Stimulated activated CD8-positive, alpha-beta memory T cell treated with anti-CD3 and anti-CD28 coated beads, Interleukin-4, amount 100 ng/mL, for 48 hours (primary cell): Measurements from ENCODE around the gene EVA1C.
"Not testable (repeated sequence)": the region's sequence is repeated elsewhere in the genome, so short reads cannot be mapped to it uniquely, and the experiment has no call there.

ENCODE experiments used
- DNase-seq: peaks from one replicate; pipeline ENCODE4 v3.0.0-alpha.2; 2020

EVA1C gene

DNA sequence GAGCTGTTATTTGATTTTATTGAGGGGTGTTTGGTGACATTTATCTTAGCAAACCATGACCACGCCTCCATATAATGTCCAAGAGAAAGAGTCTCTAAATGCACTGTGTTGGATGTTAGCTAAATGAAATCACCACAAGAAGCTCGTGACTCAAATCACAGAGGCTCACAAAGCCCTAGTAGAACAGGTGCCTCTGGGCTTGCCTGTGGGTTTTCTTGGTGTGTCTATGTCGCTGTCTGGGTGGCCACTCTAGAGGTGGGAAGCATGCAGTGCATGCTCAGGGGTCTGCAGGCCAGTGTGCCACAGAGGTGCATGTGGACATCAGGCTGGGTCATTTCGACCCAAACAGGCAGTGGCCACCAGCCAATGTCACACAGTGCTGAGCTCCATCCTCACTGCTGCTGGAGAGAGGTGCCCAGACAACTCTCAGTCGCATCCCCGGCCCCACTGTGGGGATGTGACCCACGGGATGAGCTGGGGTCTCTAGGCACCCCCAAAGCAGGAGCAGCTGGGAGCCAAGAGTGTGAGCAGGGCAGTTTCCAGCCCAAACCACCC is 94.0 kb downstream of the EVA1C start:
- not testable (repeated sequence) for DNase-seq

DNA sequence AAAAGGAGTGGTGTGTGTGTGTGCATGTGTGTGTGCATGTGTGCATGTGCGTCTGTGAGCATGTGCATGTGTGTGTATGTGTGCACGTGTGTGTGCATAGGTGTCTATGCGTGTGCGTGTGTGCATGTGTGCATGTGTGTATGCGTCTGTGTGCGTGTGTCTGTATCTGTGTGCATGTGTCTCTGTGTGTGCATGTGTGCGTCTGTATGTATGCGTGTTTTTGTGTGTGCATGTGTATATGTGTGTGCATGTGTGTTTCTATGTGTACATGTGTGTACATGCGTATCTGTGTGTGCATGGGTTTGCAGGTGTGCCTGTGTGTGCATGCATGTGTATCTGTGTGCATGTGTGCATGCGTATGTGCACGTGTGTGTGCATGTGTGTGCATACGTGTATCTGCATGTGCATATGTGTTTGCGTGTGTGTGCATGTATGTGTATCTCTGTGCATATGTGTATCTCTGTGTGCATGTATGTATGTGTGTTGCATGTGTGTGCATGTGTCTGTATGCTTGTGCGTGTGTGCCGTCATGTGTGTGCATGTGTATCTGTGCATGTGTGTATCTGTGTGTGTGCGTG is 94.9 kb downstream of the EVA1C start:
- no peak for DNase-seq

DNA sequence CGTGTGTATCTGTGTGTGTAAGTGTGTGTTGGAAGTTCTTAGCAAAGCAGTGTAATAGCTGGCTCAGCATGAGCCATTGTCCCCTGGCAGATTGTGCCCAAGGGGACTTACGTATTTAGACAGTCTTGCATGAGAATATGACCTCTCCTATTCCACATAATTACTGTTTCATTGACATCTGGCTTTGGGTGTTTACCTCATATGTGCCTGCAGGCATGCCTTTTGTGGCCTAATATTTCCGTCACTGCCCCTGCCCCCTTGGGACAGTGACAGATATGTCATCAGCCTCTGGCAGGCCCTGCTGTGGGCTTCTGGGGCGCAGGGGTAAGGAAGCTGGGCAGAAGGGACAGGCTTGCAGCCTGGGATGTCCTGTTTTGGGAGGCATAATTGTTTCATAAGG is 95.5 kb downstream of the EVA1C start:
- DNase-seq: not testable (repeated sequence)

DNA sequence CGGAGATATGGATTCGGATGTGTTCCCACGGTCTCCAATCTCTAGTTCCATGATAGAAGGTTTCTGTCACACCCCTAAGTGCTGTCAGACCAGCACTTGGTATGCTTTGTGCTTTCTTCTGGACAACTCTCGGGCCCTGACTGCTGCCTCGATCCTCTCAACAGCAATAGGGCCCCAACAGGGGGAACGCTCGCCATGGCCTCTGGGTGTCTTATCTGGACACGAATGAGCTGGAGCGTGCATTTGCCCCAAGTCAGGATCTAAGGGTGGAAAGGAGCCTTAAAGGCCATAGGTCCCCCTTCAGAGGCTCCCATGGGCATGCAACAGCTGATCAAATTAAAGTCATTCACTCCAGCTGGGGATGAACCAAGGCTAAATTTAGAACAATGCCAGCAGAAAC is 96.1 kb downstream of the EVA1C start:
- no peak for DNase-seq

DNA sequence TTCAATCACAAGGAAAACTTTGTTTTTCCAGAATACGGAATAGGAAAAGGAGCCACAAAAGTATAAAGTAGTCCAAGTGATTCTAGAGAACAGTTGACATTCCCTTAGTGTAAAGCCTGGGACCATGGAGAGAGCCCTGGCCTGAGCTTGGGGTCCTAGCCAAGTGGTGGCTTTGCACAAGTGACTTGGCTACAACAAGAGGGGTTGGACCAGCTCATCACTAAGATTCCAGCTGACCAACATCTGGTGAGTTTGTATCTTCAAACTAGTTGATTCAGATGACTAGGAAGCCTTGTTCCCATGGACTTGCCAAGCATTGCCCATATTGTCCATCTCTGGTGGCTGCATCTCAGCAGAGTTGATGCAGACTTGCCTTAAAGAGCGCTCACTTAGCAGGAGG is 96.5 kb downstream of the EVA1C start:
- DNase-seq: not testable (repeated sequence)

DNA sequence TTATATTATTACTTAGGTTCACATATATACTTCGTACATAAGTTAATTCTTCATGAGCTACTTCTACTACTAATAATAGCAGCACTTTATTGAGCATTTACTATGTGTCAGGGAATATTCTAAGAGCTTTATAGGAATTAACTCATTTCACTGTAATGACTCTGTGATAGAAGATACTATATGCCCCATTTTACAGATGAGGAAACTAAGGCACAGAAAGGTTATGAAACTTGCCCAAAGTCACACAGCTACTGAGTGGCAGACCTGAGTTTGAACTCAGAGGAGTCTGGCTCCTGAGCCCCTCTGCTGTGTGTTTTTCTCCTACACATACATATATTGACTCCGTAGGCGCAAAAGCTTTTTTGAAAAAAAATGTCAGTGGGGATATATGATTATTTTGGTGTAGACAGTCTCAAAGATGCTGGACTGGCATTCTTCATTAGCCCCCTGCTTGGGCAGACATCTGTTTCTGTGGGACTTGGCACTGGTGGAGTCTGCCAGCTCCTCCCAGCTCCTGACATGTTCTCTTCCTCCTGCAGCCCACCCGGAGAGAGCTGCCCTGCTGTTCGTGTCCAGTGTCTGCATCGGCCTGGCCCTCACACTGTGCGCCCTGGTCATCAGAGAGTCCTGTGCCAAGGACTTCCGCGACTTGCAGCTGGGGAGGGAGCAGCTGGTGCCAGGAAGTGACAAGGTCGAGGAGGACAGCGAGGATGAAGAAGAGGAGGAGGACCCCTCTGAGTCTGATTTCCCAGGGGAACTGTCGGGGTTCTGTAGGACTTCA is 102.0 kb downstream of the EVA1C start:
- no peak for DNase-seq

DNA sequence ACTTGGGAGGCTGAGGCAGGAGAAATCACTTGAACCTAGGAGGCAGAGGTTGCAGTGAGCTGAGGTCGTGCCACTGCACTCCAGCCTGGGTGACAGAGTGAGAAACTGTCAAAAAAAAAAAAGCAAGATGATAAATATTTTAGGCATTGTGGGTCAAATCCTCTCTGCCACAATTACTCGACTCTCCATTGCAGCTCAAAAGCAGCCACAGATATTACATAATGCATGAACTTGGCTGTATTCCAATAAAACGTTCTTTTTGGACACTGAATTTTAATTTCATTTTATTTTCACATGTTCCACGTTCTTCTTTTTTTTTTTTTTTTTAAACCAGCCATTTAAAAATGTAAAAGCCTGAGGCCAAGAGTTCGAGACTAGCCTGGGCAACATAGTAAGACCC is 103.4 kb downstream of the EVA1C start:
- no peak for DNase-seq

DNA sequence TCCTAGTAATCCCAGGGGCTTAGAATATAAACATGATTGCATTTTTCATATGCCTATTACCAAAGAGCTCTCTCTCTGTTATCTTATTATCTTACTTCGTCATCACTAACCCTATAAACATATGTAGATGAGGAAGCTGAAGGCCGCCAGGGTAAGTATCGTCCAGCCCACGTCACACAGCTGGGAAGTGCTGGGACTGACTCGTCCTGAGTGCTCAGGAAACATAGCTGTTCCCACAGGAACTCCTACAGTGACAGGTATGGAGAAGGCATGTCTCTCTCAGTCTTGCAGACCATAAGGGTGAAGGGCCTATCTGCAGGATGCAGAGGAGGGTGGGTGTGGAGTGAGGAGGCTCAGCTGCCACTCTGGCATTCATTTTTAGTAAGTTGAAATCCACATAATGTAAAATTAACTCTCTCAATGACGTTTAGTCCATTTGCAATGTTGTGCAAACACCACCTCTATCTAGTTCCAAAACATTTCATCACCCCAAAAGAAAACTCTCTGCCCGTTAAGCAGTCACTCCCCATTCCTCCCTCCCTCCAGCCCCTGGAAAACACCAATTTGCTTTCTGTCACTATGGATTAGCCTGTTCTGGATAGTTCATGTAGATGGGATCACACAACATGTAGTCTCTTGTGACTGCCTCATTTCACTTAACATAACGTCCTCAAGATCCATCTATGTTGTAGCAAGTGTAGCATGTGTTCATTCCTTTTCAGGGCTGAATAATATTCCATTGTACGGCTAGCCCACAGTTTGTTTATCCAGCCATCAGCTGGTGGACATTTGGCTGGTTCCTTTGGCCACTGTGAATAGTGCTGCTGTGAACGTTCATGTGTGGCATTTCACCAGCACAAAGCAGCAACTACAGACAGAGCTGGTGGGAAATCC is 104.5 kb downstream of the EVA1C start:
- DNase-seq: no peak

DNA sequence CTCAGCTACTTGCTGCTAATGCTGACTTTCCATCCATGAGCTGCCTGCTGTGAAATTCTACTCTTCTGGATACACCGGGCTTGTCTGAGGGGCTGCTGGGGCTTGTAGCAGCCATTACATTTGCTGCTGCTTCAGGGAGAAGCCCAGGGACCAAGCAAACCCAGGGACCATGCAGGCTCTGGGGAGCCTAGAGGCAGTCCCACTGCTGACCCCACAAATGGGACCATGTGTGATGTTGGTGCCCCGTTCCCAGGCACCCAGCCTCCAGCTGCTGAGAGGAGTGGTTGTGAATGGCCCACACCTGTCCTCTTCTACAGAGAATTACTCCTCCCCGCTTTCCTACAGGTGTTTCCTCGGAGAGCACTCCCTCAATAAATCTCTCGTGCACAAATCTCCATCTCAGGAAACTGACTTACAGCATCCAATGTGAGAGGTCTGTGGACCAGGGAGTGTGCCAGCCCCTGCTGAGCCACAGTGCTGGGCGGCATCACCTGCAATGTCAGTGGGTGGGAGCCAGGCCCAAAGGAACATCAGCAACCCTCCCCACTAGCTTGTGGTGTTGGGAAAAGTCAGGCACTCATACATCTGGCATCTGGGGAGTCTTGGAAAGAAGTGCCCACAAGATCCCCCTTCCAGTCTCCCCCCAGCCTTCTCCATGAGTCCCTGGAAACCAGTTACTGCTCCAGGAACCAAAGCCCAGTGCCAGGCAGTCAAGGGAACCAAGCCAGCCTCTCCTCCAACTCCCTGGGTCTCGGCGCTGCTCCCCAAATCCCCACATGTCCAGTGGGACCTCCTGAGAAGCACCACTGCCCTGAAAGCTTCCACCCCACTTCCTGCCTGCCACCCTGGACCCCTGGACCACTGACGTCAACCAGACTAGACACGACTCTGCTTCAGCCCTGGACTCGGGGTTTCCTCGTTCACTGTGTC is 107.7 kb downstream of the EVA1C start:
- DNase-seq: no peak

DNA sequence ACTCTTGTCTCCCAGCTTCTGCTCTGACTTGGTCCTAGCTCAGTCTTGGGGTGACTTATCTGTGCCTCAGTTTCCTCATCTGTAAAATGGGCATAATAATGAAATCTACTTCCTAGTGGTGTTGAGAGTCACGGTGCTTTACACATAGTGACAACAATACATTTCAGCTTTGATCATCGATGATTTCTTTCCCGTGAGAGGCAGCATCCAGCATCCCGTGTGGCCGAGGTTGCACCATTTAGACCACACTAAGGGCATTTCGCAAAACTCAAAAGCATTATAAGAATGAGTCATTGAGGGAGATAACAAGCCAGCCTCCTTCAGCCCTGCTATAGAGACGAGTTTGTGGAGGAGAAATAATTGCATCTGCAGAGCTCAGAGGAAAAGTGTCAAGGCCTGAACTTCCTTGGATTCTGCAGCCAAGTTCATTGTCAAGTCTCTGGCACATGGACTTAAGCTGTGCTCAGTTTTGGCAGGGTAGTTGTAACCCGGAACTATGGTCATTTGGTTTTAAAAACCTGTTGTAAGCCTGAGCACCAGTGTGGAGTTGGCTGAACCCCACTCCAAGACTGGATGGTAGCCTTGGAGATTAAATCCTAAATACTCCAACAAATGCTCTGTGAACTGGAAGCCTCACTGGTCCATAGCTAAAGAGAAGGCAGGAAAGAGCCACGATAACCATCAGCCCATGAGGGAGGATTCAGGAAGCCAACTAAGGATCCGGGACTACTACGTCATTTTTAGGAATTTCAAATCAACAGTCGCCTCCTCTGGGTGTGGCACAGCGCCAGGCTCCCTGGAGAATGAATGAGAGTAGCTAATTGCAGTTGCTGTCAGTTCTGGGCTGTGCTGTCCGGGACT is 108.6 kb downstream of the EVA1C start:
- DNase-seq: no peak

DNA sequence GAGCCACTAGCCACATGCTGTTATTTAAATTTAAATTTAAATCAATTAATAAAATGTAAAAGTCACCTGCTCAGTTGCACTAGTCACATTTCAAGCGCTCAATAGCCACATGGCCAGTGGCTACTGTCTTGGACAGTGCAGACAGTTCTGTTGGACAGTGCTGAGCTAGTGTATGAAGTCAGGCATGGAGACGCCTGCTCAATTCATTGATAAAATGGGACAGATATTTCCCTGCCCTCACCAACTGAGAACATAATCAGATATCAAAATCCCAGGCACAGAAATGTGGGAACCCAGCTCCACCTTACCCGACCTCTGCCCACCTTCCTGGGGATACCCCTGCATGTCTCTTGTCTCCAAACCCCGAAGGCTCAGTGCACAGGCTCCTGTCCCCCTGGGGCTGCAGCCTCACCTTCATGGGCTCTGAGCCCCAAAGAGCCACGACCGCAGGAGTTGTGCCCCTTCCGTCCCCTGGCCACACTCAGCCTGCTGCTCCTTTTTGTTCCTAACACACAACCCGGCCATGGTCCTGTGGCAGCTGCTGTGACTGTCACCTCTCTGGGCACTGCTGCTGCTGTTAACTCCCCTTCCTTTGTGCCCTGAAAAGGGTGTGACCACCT is 109.3 kb downstream of the EVA1C start:
- no peak for DNase-seq

DNA sequence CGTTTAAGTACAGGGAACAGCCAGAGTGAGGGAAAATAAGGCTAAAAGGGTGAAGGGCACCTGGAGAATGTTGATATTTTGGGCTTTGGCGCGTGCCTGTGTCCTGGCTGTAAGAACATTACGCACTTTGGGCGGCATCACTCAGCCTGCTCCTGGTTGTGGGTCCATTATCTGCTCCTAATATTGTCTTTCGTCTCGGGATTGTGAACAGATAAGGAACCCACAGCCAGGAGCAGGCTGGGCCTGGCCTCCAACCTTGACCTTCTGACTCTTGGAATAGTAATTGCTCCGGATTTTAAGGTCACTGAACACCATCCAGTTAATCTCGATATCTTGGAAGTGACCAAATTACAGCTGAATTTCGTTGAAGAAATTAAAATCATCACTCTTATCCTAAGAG is 111.0 kb downstream of the EVA1C start:
- DNase-seq: no peak

DNA sequence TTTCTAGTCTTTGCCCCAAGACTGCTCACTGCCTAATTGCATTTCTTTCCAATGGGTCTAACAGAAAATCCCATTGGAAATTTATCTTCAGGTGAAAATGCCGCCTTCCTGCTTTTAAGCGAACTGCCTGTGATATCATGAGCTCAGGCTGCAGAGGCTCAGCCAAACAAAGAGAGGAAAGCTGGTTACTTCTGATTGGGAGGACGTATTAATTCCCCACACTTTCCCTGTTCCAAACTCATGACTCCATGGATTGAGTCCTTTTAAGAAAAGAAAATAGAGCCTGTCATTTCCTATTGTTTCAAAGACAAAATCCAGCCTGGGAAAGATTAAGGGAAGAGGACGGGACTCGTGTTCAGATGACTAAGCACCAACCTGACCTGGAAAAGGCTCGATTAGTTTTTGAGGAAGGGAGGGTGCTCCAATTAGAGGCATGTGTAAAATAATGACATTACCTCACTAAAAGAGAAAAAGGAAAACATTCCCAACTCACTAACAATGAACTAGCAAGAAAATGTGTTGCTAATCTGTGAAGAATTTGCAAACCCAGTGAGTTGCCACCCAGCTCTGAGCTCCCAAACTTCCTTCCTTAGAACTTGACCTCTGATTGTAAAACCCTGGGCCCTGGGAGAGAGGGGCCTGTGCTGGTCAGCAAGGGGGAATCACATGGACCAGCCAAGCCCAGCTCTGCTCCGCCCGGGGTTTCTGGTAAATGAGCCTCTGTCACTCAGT is 111.6 kb downstream of the EVA1C start:
- DNase-seq: no peak

DNA sequence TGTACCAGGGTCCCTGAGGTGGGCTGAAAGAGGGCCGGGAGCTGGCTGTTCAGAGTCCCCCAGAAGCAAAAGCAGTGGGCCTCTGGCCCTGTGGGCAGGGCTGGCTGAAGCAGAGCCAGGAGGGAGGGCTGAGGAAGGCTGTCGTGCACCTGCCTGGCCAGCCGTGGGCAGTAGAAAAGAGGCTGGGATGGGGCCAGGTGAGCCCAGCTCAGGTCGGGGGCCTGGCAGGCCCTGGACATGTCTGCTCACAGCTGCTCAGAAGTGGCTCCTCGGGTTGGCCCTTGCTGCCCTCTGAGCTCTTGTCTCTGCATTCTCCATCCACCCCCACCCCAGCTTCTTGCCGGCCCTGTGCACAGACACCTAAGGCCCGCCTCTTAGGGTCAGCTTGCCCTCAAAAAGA is 112.8 kb downstream of the EVA1C start:
- no peak for DNase-seq

DNA sequence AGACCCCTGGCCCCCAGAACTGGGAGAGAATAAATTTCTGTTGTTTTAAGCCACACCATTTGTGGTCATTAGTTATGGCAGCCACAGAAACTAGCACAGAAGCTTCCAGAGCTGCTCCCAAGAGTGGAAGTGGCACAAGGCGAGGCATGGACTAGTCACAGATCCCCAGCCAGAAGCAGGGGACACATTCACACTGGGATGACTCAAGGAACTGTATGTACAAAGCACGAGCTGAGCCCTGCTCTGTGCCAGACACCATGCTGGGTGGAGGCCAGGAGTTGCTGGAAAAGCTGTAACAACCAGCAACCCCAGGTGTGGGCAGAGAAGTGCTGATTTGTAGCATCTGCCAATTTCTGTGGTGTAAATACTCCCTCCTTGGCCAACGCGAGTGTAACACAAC is 117.2 kb downstream of the EVA1C start:
- DNase-seq: no peak

DNA sequence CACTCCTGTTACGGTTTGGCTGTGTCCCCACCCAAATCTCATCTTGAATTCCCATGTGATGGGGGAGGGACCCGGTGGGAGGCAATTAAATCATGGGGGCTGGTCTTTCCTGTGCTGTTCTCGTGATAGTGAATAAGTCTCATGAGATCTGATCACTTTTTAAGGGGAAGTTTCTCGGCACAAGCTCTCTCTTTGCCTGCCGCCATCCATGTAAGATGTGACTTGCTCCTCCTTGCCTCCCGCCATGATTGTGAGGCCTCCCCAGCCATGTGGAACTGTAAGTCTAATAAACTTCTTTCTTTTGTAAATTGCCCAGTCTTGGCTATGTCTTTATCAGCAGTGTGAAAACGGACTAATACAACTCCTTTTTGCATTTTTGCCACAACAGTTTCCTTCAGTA is 118.3 kb downstream of the EVA1C start:
- DNase-seq: not testable (repeated sequence)

DNA sequence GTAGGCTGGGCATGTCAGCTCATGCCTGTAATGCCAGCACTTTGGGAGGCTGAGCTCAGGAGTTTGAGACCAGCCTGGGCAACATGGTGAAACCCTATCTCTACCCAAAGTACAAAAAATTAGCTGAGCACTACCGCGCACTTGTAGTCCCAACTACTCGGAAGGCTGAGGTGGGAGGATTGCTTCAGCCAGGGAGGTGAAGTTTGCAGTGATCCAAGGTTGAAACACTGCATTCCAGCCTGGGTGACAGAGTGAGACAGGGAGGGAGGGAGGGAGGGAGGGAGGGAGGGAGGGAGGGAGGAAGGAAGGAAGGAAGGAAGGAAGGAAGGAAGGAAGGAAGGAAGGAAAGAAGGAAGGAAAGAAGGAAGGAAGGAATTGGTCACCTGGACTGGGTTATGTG is 119.1 kb downstream of the EVA1C start:
- not testable (repeated sequence) for DNase-seq

DNA sequence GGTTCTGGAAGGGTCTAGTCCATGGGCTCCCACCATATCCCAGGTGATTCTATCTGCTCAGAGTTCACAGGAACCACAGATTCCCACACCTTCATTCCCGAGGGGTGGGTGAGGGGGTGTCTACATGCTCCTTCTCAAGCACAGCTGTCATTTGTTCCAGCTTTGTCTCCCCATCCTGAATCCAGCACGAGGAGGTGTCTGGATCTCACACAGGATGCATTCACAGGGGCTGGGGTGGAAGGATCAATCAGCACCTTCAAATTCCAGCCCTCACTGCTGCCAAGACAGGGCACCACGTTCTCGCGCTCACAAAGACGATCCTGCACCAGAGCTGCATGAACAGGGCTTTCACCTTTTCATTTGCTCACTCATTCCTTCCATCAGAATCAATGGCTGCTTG is 120.1 kb downstream of the EVA1C start:
- no peak for DNase-seq

DNA sequence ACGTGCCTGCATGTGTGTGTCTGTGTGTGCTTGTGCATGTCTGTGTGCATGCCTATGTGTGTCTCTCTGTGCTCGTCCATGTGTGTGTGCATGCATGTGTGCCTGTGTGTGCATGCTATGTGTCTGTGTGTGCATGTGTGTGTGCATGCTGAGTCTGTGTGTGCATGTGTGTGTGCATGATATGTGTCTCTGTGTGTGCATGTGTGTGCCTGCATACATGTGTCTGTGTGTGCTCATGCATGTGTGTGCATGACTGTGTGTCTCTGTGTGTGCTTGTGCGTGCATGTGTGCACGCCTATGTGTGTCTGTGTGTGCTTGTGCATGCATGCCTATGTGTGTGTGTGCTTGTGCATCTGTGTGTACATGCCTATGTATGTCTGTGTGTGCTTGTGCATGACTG is 120.5 kb downstream of the EVA1C start:
- no peak for DNase-seq

DNA sequence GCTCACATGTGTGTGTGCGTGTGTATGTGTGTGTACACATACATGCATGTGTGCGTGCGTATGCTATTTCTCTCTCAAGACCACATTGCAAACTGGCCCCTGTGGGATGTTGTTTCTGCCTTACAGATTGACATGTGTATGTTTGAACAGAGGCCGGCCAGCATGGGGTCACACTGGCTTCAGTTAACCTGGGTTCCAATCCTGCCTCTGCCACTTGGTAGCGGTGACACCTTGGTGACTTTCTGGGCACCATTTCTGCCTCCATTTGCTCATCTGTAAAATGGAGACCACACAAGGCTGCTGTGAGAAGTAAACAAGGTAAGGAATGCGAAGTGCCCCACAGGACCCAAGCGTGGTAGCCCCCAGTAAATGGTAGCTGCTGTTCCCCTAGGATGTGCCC is 121.1 kb downstream of the EVA1C start:
- no peak for DNase-seq
